Lung (tissue), 12 donors: ENCODE results near the gene CACFD1. TPM values are rescaled to one million over a fixed set of nuclear protein-coding genes. Genes with fewer than 3 reads are reported as not detected.
A peak's percentile ranks its signal among the peaks of the same experiment; 100 is the strongest.

Experiments used
- ATAC-seq: fragments of 200-7000 bp; cut with Tn5 transposase; one replicate; pipeline ENCODE4 v1.9.1; 2020; ENCODE audit warnings: moderate number of reproducible peaks; ENCODE audit not compliant: insufficient read depth, low FRiP score
- DNase-seq, 3 donors: peaks; one replicate each; pipeline ENCODE4 v3.0.0-alpha.2; 2013 to 2017
- H3K27ac ChIP-seq, 2 donors: one replicate each; pipeline ENCODE4 v1.5.1; 2013; ENCODE audit warnings: mild to moderate bottlenecking in 2 of 2, moderate library complexity in 2 of 2, control low read depth in 1 of 2, inconsistent platforms in 1 of 2, low read depth in 1 of 2, low read length in 1 of 2
- H3K27me3 ChIP-seq, 3 donors: one replicate each; pipeline ENCODE4 v1.5.1; 2013; ENCODE audit warnings: low read length in 2 of 3; ENCODE audit not compliant: control insufficient read depth in 3 of 3, insufficient read depth in 3 of 3
- H3K36me3 ChIP-seq, 4 donors: one replicate each; pipeline ENCODE4 v1.5.1; 2013; ENCODE audit warnings: low read length in 4 of 4, mild to moderate bottlenecking in 1 of 4, moderate library complexity in 1 of 4; ENCODE audit not compliant: control insufficient read depth in 4 of 4, insufficient read depth in 4 of 4
- H3K4me1 ChIP-seq, 5 donors: one replicate each; pipeline ENCODE4 v1.5.1; 2013; ENCODE audit warnings: low read length in 5 of 5, mild to moderate bottlenecking in 2 of 5, moderate library complexity in 1 of 5; ENCODE audit not compliant: control insufficient read depth in 5 of 5, insufficient read depth in 5 of 5
- H3K4me3 ChIP-seq: one replicate; pipeline ENCODE4 v1.5.1; 2013; ENCODE audit warnings: mild to moderate bottlenecking, control low read depth, moderate library complexity
- H3K9ac ChIP-seq, 2 donors: one replicate each; pipeline ENCODE4 v1.5.1; 2013; ENCODE audit warnings: low read length in 2 of 2, control low read depth in 1 of 2; ENCODE audit not compliant: insufficient read depth in 1 of 2
- H3K9me3 ChIP-seq, 4 donors: one replicate each; pipeline ENCODE4 v1.5.1; 2013; ENCODE audit warnings: low read length in 3 of 4, mild to moderate bottlenecking in 1 of 4, moderate library complexity in 1 of 4; ENCODE audit not compliant: control insufficient read depth in 4 of 4, insufficient read depth in 3 of 4
- WGBS, 2 donors: extraction: QIAGEN DNeasy Blood & Tissue Kit; methylation state at CpG; one replicate each; pipeline ENCODE4 v1.1.7; 2013; 5-methylcytosine and 5-hydroxymethylcytosine counted together
- polyA plus RNA-seq, 2 donors: library from polyadenylated mRNA; stranded (reverse); fragments of 200-250 nt; gene quantifications; one replicate each; pipeline ENCODE4 v1.2.1, GENCODE V29; 2013
- total RNA-seq, 2 donors: library from RNA; depleted of rRNA in 1 of 2; stranded (reverse); fragments of >200 nt in 1 of 2; gene quantifications; one replicate each; pipeline ENCODE4 v1.2.1, GENCODE V29; 2014 to 2021
- TF ChIP-seq, protein P1 (sequence below): IDR thresholded peaks from 2 replicates; pipeline ENCODE4 v1.5.1; 2012; ENCODE audit warnings: mild to moderate bottlenecking; ENCODE audit errors: control extremely low read depth, extremely low read depth
- donor health status: control.
- donor health status: control.
- donor health status: Bipolar disorder and iron deficiency.
- donor health status: healthy.
- donor health status: DM: yes; HTN: yes; CAD: no.

The CACFD1 gene
- total and polyA plus RNA-seq, 4 donors = 18.7 to 46.1 (median 32.1) TPM

DNA sequence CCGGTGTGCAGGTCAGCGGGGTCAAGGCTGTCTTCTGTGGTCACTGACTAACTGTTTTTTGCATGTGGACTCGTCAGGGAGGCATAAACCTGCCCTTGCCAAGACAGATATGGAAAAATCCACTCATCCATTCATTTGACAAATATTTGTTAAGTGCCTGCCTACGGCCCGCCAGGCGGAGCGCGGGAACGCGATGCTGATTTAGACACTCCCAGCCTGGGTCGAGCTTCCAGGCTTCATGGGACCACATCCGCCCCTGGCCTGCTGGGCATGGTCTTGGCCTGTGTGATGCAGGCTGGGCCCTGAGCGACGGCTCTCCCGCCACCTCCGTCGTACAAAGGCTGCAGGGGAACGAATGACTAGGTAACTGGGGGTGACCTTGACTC, 46.9 kb downstream of the CACFD1 start:
- DNase-seq = peak; percentile 41 to 48 (median 44)
- TF ChIP-seq, protein P1, sequence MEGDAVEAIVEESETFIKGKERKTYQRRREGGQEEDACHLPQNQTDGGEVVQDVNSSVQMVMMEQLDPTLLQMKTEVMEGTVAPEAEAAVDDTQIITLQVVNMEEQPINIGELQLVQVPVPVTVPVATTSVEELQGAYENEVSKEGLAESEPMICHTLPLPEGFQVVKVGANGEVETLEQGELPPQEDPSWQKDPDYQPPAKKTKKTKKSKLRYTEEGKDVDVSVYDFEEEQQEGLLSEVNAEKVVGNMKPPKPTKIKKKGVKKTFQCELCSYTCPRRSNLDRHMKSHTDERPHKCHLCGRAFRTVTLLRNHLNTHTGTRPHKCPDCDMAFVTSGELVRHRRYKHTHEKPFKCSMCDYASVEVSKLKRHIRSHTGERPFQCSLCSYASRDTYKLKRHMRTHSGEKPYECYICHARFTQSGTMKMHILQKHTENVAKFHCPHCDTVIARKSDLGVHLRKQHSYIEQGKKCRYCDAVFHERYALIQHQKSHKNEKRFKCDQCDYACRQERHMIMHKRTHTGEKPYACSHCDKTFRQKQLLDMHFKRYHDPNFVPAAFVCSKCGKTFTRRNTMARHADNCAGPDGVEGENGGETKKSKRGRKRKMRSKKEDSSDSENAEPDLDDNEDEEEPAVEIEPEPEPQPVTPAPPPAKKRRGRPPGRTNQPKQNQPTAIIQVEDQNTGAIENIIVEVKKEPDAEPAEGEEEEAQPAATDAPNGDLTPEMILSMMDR = no peak
- WGBS, 2 donors = 58 to 84% methylated on average over 18 of the region's 18 CpGs
- ATAC-seq = no peak
- Histone ChIP-seq H3K4me3 (no peak overlapping the region), H3K27ac (peak overlapping the region in 1 of 2 donors; percentile 46), H3K36me3 (no peaks in the 10 kb centered on the region), H3K9ac (no peak overlapping the region), H3K27me3 (no peaks in the 10 kb centered on the region), H3K9me3 (peaks cover 0 to 9% (median under 1%) of the 10 kb centered on the region in 4 donors), H3K4me1 (peaks cover 0 to 36% (median 9%) of the 10 kb centered on the region in 5 donors)

DNA sequence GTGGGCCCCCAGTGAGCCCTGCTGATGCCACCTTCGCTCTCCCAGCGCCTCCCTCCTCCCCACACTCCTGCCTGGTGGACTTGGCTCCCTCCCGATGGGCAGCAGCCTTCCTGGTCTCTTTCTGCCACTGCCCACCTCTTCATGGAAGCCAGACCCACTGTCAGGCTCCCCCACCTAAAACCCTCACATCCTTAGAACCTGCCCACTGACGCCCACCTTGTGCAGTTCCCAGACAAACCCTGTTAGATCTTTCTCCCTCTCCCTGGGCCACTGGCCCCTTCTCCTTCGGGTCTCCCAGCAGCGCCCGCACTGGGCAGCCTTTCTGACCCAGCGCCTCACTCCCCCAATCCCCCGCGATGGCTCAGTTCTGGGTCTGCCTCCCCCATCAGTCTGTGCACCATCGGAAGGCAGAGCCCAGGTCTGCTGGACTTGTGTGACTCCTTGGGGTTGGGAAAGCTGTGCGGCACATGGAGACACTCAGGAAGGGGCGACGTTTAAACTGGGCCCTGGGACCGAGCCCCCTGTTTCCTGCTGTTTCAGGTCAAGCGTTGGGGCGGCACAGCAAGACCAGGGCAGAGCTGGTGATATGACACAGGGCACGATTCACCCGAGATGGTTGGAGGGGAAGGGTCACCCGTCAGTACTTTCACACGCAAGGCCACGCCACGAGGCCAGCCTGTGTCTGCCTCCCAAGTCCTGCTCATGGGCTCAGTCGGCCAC, 47.6 kb downstream of the CACFD1 start:
- Histone ChIP-seq H3K4me1 (peaks cover 0 to 36% (median 11%) of the 10 kb centered on the region in 5 donors), H3K9me3 (peaks cover 0 to 2% (median under 1%) of the 10 kb centered on the region in 4 donors), H3K27ac (peak overlapping the region in 1 of 2 donors; percentile 46), H3K36me3 (no peaks in the 10 kb centered on the region), H3K9ac (no peak overlapping the region), H3K4me3 (no peak overlapping the region), H3K27me3 (no peaks in the 10 kb centered on the region)
- DNase-seq (no peak), ATAC-seq (no peak)
- WGBS, 2 donors = 93 to 95% methylated on average over 24 of the region's 24 CpGs
- TF ChIP-seq, protein P1 = no peak

DNA sequence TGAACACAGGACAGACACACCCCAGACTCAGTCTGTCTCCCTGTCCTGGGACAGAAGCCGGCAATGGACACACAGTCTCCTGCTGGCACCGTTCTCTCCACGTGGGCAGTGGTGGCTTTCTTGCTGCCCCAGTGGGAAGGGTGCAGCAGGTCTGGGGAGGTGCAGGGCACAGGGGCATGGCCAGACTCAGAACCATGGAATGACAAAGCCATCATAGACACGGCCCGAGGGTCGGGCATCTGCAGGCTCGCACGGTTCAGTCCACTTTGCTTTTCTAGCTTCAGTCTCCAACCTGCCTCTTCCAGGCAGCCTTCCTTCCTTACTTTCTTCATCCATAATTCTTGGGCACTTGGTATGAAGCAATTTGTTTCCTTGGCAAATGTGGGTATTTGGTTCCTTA, 48.3 kb downstream of the CACFD1 start:
- Histone ChIP-seq H3K4me1 (peaks cover 0 to 43% (median 13%) of the 10 kb centered on the region in 5 donors), H3K4me3 (no peak overlapping the region), H3K9me3 (peaks cover 0 to 3% (median 0%) of the 10 kb centered on the region in 4 donors), H3K9ac (no peak overlapping the region), H3K27me3 (no peaks in the 10 kb centered on the region), H3K36me3 (no peaks in the 10 kb centered on the region), H3K27ac (no peak overlapping the region)
- no peak for ATAC-seq
- TF ChIP-seq, protein P1 = no peak
- WGBS, 2 donors = 86 to 95% methylated on average over 8 of the region's 8 CpGs
- no peak for DNase-seq
